Peyer's patch (tissue), 4 donors: ENCODE results near the gene OASL.

Source experiments
- CTCF ChIP-seq, 6 experiments: fragments of 450-650 bp in 4 of 6; fragments of 200-600 bp in 2 of 6; sonication (generic) in 1 of 6; IDR thresholded peaks; one replicate each; pipeline ENCODE4 v1.5.1; 2017 to 2019; ENCODE audit warnings: antibody characterized with exemption in 6 of 6, mild to moderate bottlenecking in 3 of 6, moderate library complexity in 1 of 6
- POLR2A ChIP-seq, 2 donors: fragments of 450-650 bp; IDR thresholded peaks; one replicate each; pipeline ENCODE4 v1.5.1; 2017; ENCODE audit warnings: antibody characterized with exemption in 2 of 2, mild to moderate bottlenecking in 2 of 2, moderate library complexity in 2 of 2

DNA sequence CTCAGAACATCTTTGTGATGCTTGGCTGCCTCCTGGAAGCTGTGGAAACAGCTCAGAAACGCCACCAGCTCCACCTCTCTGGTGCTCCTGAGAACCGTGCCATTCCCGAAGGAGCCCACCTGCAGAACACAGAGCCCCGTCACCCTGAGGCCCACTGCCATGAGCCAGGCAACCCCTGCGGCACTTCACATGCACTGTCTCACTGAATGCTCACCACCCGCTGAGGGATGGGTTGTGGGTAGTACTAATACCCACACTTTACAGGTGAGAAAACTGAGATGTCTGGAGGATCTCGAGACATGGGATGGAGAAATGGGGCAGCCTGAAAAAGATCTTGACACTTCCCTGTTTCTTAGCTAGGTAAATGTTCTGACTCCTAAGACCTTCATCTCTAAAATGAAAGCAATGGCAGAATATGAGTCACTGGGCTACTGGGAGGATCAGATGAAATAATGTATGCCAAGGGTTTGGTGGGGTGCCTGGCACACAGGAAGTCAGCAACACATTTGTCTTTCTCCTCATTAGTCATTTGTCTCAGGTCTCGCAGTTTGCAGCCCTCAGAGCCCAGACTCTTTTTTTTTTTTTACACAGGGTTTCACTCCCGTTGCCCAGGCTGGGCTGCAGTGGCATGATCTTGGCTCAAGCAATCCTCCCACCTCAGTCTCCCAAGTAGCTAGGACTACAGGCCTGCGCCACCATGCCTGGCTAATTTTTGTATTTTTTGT, 5.3 kb downstream of the OASL start:
- TF ChIP-seq CTCF (IDR thresholded peaks at IDR 0.05) (no peak), POLR2A (IDR thresholded peaks at IDR 0.05) (no peak)
